Sciatic nerve (tissue), 2 donors: ENCODE results near the gene CIRBP. TPM values are rescaled to one million over a fixed set of nuclear protein-coding genes. Genes with fewer than 3 reads are reported as not detected.

Experiments
- ATAC-seq: fragments of 200-7000 bp; cut with Tn5 transposase; one replicate; pipeline ENCODE4 v1.9.1; 2020; ENCODE audit warnings: mild to moderate bottlenecking, moderate library complexity
- DNase-seq: peaks from one replicate; pipeline ENCODE4 v3.0.0-alpha.2; 2020; ENCODE audit warnings: low spot score
- intact Hi-C: fragments of 100-400 bp; cut with DNase I; formaldehyde crosslinking; loops from one replicate; pipeline ENCODE4 v1.14.2; 2022
- total RNA-seq: library from RNA; stranded (reverse); fragmentation: NEBNext Ultra II Directional; extraction: Animal tissue kit (Norgen Biotek cat#: 25700); gene quantifications from one replicate; pipeline ENCODE4 v1.2.1, GENCODE V29; 2021
- donor health status: DM: no; HTN: no; CAD: no.
- donor health status: DM: no; HTN: no; CAD: no.

Gene CIRBP
- total RNA-seq, 1 donor from 2014 or later, result 550 TPM

DNA sequence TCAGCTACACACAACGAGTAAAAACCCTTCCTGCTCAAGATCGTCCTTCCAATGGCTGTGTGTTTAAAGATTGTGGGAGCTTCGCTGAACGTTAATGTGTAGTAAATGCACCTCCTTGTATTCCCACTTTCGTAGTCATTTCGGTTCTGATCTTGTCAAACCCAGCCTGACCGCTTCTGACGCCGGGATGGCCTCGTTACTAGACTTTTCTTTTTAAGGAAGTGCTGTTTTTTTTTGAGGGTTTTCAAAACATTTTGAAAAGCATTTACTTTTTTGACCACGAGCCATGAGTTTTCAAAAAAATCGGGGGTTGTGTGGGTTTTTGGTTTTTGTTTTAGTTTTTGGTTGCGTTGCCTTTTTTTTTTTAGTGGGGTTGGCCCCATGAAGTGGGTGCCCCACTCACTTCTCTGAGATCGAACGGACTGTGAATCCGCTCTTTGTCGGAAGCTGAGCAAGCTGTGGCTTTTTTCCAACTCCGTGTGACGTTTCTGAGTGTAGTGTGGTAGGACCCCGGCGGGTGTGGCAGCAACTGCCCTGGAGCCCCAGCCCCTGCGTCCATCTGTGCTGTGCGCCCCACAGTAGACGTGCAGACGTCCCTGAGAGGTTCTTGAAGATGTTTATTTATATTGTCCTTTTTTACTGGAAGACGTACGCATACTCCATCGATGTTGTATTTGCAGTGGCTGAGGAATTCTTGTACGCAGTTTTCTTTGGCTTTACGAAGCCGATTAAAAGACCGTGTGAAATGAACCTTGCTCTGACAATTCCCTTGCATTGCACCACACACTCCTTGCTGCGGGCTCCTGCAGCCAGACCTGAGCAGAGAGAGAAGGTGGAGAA lies 3.5 kb downstream of the CIRBP start:
- ATAC-seq (no peak), DNase-seq (no peak)
- intact Hi-C loops, result no loop called here

- intact Hi-C loops, result no loop called here
- no peak for ATAC-seq
- DNase-seq, result no peak
Measured at GRCh38 chr19:1273263-1274041, 4.3 kb downstream of the CIRBP start.

DNA sequence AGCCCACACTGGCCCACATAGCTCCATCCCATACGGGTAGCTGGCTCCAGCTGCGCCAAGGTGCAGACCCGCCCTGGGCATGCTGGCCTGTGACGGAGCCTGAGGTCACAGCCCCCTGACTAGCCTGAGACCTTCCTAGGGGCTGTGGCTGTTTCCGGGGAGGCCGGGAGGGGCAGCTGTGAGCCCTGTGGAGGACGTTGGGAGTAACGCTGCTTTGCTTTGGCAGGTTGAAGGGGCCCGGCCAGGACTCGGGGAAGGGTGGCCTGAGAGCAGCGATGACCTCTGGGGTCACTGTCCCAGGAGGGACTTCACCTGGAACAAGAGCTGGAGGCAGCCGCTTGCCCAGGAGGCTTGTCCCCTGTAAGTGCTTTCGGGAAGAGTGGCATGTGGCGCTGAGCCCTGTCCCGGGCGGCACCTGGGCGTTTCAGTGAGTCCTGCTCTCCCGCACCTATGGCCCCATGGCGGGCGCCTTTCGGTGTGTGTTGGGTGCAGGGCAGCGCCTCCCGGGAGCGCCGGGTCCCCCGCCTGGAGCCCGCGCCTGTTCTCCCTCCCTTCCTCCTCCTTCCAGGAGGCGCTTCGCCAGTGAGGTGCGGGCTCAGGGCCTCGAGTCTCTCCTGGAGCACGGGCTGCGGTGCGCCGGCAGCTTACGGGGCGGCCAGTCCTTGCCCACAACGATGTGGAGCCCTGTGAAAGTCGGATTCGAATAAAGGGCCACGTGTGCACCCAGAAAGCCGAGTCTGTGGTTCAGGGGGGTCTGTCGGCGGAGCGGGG lies 5.1 kb downstream of the CIRBP start:
- ATAC-seq (no peak), DNase-seq (peak; percentile 76)
- intact Hi-C loops, result no loop called here

DNA sequence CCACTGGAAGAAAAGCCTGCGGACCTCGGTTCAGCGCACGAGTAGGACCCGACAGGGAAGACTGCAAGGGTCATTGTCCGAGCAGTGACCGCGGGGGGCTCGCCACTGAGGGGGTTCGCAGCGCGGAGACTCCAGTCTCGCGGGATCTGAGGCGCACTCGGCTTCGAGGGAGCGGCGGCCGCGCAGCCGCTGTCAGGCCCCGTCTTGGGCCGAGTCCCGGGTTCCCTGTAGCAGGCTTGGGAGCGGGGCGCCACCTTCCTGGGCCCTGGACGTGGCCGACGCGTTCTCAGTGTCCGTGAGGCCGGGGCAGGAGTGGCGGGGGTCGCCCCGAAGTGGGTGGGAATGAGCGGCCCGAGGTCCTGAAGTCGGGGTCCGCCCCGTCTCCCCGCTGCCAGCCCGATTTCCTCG lies 5.7 kb downstream of the CIRBP start:
- intact Hi-C loops, result no loop called here
- no peak for DNase-seq

DNA sequence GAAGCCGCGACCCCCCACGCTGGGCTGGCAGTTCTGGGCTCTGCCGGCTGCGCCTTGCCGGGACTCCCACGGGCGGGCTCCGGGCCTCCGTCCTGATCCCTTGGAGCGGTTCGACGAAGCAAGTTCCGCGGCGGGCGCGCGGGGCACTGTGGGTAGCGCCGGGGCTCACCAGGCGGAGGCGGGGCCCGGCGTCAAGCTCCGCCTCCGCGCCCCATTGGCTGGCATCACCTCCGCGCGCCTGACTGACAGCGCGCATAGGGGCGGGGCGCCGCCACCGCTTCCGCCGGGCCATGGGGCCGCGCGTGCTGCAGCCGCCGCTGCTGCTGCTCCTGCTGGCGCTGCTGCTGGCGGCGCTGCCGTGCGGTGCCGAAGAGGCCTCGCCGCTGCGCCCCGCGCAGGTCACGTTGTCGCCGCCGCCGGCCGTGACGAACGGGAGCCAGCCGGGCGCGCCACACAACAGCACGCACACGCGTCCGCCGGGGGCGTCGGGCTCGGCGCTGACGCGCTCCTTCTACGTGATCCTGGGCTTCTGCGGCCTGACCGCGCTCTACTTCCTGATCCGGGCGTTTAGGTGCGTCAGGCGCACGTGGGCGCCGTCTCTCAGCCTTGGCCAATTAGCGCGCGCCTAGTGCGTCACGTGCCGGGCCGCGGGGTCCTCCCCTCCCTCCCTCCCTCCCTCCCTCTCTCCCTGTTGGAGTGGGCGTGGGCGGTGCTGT lies 6.3 kb downstream of the CIRBP start, which contains the start of gene FAM174C:
FAM174C (plus strand) TSS at position 271 of the 716 bp plus-strand sequence; CDS start at position 291, 20 bp downstream.
- ATAC-seq, result peak; percentile 84
- intact Hi-C loops, result no loop called here
- DNase-seq, result peak; percentile 97

More for the DNA sequence above, 5.7 kb downstream of the CIRBP start:
- ATAC-seq, result no peak

GRCh38 chr19:1275976-1276627 lies 7.0 kb downstream of the CIRBP start:
- DNase-seq (no peak), ATAC-seq (peak; percentile 0)
- intact Hi-C loops, result no loop called here

GRCh38 chr19:1276628-1277022 lies 7.5 kb downstream of the CIRBP start:
- intact Hi-C loops, result no loop called here
- no peak for ATAC-seq
- no peak for DNase-seq

- intact Hi-C loops, result no loop called here
- DNase-seq, result no peak
- ATAC-seq, result no peak
Measured at GRCh38 chr19:1277061-1277460, 7.9 kb downstream of the CIRBP start.

- intact Hi-C loops, result no loop called here
- DNase-seq (no peak), ATAC-seq (no peak)
Measured at GRCh38 chr19:1278074-1278473, 8.9 kb downstream of the CIRBP start.

DNA sequence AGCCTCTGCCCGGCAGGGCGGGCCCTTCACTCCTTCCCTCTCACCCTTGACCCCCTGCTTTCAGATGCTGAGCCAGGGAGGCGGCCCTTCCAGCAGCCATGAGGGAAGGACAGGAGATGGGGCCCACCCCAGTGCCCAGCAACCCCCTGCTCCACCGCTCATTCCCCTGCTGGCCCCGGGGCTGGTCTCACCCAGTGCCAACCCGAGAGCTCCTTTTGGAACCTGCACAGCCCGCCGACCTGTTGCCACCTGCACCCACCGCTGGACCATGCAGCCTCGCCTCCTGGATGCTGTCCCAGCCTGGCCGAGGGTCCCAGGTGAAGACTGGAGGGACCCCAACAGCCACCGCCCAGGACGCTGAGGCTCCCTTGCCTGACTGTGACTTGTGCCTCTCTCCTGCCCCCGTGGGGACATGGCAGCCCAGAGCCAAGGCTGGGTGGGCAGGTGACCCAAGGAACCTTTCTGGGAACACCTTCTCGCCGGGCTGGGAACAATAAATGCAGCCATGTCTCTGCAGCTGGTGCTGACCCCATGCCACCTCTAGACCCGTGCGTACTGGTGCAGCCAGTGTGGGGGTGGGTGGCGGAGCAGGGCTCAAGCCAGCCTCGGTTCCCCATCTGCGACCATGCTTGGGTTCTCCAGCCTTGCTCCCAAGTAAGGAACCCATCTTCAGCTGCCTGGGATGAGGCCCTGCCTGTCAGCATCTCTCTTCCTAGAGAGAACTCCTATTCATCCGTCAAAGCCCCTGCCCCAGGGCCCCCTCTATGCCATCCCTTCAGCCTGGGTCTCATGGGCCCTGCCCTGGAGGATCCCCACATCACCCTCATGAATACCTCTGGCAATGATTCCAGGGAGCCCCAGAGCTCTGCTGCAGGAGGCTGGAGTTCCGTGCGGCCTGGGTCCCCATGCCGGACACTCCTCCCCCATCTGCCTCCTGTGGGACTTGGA lies 9.9 kb downstream of the CIRBP start:
- intact Hi-C loops, result no loop called here

GRCh38 chr19:1279782-1280341 lies 10.7 kb downstream of the CIRBP start:
- ATAC-seq (peak; percentile 44), DNase-seq (peak; percentile 90)
- intact Hi-C loops, result loop anchor here (10.0 kb wide), 1 partner anchor 115 kb away; no protein-coding TSS in a partner anchor

More for the DNA sequence above, 9.9 kb downstream of the CIRBP start:
- DNase-seq, result no peak
- ATAC-seq, result no peak

GRCh38 chr19:1280636-1281568 lies 11.8 kb downstream of the CIRBP start:
- intact Hi-C loops, result loop anchor here (10.0 kb wide), 1 partner anchor 114 kb away; no protein-coding TSS in a partner anchor
- DNase-seq, result no peak
- ATAC-seq, result no peak

GRCh38 chr19:1281569-1282287 lies 12.6 kb downstream of the CIRBP start:
- ATAC-seq, result no peak
- DNase-seq, result no peak
- intact Hi-C loops, result loop anchor here (10.0 kb wide), 1 partner anchor 113 kb away; no protein-coding TSS in a partner anchor

DNA sequence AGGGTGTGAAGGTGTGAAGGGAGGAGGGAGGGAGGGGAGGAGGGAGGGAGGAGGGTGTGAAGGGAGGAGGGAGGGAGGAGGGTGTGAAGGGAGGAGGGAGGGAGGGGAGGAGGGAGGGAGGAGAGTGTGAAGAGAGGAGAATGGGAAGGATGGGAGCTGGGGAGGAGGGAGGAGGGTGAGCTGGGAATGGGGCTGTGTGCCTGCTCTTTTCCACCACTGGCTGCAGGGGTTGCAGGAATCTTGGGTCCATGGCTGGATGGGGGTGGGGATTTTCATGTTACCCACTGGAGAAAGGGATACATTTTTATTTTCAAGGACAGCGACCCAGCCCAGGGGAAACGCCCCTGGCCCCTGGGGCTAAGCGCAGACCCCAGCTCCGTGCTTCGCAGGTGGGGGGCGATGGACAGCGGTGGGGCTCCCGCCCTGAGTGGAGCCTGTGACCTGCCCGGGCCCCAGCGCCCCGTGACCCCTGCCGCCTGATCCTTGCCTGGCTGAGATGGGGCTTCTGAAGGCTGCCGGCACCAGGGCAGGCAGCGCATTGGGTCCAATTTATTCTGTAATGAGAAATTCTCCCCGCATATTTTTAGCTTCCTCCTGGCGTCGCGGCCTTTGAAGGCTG lies 13.6 kb downstream of the CIRBP start:
- intact Hi-C loops, result loop anchor here (10.0 kb wide), 1 partner anchor 112 kb away; no protein-coding TSS in a partner anchor
- DNase-seq (no peak), ATAC-seq (no peak)
